Measurements from ENCODE around the gene S100A6.

- TF ChIP-seq CTCF (IDR thresholded peaks at IDR 0.05) (no peak), EZH2 (IDR thresholded peaks at IDR 0.05; ENCODE audit: borderline replicate concordance, insufficient read depth, low read depth, low read length, poor library complexity, severe bottlenecking) (no peak)
These were observed 22.1 kb upstream of the S100A6 start for GRCh38 chr1:153557877-153558276.
